HG03097 (cell line): ENCODE data around the gene SIVA1.
"Not testable (repeated sequence)": the region's sequence is repeated elsewhere in the genome, so short reads cannot be mapped to it uniquely, and the experiment has no call there.

ENCODE experiments used
- ATAC-seq: cut with Tn5 transposase; IDR thresholded peaks from one replicate; pipeline ENCODE4 v1.9.1; 2021; ENCODE audit not compliant: unreplicated experiment, low FRiP score

Gene SIVA1

DNA sequence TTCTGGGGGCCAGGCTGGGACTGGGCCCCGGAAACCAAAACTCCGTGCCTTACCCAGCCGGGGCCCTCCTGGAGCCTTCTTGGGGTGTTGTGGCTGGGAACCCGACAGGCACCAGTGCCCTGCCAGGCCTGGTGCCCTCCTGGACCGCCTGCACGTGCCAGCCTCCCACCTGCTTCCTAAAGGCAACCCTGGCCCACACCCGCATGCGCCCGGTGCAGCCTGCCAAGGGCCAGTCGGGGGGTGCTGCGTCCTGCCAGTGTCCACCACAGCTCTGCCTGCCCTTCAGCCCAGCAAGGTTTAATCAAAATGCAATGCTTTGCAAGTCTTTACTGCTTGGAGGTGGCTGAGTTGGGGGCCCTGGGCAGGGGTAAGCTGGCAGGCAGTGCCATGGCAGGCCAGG lies 34.1 kb upstream of the SIVA1 start:
- no peak for ATAC-seq

DNA sequence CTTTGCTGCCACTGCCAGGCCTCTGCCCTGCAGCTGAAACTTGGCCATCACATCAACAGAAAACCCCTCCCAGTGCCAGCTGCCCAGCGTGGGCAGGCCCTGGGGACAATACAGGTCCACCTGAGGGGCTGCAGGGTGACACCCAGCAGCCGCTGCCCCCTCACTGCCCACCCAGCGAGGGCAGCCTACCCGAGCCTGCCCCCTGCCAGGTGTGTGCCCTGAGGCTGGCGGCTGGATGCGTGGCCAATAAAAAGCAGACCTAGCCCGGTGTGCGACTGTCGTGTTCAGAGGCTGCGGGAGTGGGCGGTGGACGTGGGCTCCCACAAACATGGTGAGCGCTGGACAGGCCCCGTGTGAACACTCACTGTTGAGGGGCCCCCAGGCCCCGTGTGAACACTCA lies 33.6 kb upstream of the SIVA1 start:
- ATAC-seq = no peak

DNA sequence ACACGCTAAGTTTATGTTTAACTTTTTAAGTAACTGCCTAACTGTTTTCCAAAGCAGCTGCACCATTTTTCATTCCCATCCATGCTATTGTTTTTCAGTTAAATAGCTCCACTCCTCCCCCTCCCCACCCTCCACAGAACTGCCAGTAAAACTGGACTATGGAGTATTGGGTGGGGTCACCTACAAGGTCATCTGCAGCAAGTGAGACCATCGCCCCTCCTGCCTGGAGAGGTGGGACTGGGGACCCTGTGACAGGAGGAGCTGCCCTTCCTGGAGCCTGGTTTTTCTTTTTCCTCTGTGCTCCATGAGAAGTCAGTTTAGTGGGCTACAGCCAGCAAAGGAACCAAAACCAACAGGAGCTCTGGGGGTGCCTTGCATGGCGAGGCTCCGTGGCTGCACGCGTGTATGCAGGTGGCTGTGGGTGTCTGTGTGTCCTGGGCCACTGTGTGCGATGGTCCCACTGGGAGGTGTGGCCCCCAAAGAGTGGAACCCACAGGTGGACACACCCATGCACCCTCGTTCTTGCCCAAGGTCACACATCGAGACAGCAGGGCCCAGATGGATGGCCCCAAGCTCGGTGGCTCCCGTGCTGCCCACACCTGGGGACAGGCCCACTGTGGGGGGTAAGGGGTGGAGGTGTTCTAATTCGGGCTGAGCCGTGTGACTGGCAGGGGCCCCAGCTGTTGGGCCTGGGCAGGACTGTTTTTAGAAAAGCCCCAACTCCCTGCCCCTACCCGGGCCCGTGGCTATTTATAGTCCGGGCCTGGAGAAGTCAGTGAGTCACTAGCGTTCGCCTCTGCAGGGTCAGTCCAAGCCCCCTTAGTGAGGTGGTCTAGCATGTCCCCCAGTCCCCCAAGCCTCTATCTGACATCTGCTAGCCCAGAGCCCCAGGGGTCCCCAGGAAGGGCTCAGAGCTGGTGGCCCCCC lies 31.2 kb upstream of the SIVA1 start:
- no peak for ATAC-seq

DNA sequence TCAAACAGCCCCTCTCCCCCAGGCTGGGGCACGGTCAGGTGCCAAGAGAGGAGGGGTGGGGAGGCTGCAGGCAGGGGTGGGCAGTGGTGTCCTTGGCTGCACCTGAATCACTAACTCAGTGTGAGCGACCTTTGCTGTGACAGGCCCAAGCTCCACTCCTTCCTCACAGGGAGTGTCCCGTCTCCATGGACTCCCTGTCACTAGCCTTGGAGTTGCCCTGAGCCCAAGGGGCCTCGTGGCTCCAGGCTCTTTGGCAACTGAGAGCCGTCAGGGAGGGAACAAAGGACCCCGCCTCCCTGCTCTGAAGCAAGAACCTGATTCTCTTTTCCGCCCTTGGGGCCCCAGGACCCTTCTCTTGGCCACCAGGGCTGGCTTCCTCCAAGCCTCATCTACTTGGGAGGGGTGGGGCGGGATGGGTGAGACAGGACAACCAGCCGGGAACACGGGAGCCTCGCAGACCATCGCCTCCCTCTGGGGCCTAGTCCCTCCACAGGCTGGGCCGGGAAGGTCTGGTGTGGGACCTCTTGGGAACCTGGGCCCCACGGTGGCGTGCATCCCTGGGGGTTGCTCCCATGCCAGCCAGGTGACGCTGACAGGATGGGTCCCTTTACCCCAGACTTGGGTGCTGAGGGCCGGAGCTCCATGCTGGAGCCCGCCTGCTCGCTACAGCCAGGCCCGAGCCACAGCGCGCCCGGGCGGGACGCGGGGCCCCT lies 29.9 kb upstream of the SIVA1 start:
- no peak for ATAC-seq

GRCh38 chr14:104723651-104724406 lies 29.1 kb upstream of the SIVA1 start, which contains the start of gene ADSS1:
TSS of gene ADSS1 (plus strand) at chr14:104724229. CDS start at chr14:104724271, 42 bp downstream.
- ATAC-seq = peak; percentile 43

- ATAC-seq = no peak
These were observed 28.5 kb upstream of the SIVA1 start for GRCh38 chr14:104724407-104724980.

DNA sequence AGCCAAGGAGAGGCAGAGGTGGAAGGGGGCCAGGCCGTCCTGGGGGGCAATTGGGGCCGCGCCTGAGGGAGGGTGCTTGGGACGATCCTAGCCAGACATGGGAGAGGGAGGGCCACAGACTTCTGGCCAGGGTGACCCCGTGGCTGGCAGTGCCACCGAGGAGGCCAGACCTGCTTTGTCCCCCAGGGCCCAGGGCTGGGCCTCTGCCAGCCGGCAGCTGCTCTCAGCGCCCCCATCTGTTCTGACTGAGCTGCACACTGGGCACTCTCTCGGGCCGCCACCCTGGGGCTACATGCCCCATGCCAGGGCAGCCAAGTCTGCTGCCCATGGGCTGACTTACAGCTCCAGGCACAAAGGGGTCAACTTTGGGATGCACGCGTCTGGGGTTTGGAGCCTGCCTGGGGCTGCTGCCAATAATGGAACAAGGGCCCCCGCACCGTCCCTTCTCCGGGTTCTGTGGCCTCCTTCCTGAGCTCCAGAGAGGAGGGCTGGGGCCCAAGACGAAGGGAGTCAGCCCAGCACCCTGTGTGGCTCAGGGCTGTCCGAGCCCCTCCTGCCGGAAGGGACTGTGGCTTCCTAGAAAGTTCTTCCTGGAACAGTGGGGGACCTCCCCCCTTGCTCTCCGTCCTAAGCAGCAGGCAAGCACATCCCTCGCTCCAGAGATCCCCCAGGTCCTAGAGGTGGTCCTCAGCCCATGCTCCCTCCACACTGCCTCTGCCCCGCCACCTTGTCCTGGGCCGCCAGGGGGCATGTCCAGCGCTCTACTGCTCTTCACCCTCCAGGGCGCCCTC lies 27.8 kb upstream of the SIVA1 start:
- no peak for ATAC-seq

GRCh38 chr14:104725772-104726548 lies 27.0 kb upstream of the SIVA1 start:
- no peak for ATAC-seq

GRCh38 chr14:104726600-104727451 lies 26.1 kb upstream of the SIVA1 start:
- no peak for ATAC-seq

GRCh38 chr14:104728631-104729030 lies 24.3 kb upstream of the SIVA1 start:
- ATAC-seq = no peak

GRCh38 chr14:104729176-104729834 lies 23.6 kb upstream of the SIVA1 start:
- not testable (repeated sequence) for ATAC-seq

- no peak for ATAC-seq
These were observed 23.1 kb upstream of the SIVA1 start for GRCh38 chr14:104729835-104730181.

GRCh38 chr14:104730487-104730886 lies 22.5 kb upstream of the SIVA1 start:
- ATAC-seq = no peak

DNA sequence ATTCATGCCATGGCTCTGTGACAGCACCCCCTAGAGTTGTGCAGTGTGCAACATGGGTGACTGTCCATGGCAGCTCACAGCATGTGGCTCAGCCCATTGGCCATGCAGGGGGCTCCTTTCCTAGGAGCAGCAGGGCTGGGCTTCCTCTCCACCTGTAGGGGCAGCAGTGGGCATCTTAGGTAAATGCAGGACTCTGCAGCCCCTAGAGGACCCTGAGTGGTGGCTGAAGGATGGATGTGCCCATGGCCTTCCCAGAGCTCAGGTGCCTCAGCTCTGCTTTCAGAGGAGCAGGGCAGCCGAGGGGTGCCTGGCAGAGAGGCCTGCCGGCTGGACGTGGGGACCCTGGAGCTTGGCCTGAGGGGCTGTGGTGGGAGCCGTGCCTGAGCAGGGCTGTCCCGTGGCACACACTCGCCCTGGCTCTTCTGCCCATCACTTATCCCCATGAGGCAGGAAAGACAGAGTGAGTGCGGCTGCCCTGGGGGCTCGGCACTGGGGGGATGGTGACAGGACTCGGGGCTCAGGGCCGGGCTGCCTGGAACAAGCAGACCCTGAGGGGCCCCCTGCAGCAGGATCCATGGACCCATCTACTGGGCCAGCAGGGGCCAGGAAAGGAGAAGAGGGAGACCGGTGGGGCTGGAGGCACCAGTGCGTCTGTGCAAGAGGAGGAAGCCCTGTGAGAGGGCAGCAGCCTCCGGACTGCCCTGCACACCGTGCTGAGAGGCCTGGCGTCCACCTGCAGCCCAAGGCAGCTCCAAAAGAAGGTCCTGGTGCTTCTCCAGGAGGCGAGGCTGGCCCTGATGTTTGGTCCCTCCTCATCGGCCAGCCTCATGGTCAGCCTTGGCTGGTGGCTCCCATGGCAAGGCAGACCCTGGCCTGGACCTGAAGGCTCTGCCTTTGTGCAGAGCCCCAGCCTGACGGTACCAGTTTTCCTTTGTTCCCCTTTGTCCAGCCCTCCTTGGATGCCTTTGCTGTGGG lies 21.3 kb upstream of the SIVA1 start:
- no peak for ATAC-seq

GRCh38 chr14:104732355-104732804 lies 20.6 kb upstream of the SIVA1 start:
- no peak for ATAC-seq

- ATAC-seq = no peak
These were observed 19.8 kb upstream of the SIVA1 start for GRCh38 chr14:104732931-104733681.
